Hippocampal formation (tissue), 2 donors: Measurements from ENCODE around the gene TRAK1.
A peak's percentile ranks its signal among the peaks of the same experiment; 100 is the strongest.
"Not testable (repeated sequence)": the region's sequence is repeated elsewhere in the genome, so short reads cannot be mapped to it uniquely, and the experiment has no call there.

Source experiments
- DNase-seq, 2 donors: peaks; one replicate each; lab custom pipeline; 2025; lab: John Stamatoyannopoulos, UW

Gene TRAK1, protein sequence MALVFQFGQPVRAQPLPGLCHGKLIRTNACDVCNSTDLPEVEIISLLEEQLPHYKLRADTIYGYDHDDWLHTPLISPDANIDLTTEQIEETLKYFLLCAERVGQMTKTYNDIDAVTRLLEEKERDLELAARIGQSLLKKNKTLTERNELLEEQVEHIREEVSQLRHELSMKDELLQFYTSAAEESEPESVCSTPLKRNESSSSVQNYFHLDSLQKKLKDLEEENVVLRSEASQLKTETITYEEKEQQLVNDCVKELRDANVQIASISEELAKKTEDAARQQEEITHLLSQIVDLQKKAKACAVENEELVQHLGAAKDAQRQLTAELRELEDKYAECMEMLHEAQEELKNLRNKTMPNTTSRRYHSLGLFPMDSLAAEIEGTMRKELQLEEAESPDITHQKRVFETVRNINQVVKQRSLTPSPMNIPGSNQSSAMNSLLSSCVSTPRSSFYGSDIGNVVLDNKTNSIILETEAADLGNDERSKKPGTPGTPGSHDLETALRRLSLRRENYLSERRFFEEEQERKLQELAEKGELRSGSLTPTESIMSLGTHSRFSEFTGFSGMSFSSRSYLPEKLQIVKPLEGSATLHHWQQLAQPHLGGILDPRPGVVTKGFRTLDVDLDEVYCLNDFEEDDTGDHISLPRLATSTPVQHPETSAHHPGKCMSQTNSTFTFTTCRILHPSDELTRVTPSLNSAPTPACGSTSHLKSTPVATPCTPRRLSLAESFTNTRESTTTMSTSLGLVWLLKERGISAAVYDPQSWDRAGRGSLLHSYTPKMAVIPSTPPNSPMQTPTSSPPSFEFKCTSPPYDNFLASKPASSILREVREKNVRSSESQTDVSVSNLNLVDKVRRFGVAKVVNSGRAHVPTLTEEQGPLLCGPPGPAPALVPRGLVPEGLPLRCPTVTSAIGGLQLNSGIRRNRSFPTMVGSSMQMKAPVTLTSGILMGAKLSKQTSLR

DNA sequence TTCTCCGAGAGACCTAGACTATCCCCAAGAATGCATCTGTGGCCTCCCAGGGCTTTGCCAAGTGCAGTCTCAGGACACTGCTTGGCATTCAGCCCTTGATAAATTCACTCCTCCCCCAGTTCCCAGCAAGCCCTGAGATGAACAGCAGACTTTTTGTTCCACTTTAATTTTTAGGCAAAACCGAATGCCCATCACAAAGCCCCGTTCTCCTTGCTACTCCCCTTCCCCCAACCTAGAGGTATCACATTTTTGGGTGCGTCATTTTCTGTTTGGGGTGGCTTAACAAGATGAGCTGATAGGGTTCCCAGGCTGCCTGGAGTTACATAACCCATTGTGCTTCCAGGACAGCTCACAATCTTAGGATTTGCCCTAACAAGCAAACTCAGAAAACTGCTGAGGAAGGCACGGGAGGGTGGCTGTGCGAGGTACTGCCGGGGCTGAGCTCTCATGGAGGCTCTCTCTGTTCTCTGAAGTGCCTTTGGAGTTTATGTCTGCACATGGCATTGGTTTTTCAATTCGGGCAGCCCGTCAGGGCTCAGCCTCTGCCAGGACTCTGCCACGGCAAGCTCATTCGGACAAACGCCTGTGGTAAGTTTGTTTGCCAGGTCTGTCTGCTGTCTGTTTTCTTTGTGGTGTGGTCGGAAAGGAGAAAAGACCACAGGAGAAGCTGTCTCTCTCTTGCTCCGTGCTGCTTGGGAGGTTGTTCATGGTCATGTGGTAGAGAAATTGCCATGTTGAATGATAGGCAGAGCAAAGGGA, at the start of gene TRAK1:
Gene TRAK1 (plus strand): TSS at position 385 of the 759 bp plus-strand sequence. CDS start 113 bp downstream, at position 498.
- DNase-seq = peak; percentile 49 to 69

DNA sequence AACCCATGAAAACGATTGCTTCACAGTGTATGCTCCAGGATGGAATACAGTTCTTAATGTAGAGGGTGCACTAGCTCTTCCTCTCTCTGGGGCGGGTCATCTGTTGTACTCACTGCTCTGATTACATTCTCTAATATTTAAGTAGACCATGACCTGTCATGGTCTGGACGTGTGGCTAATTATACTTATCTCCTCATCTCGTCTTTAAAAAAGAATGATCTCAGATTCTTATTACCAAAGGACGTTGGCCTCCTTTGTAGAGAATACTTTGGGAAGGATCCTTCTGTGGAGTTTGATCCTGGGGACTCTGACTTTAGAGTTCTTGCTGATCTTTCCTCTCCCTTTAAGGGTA, 48.4 kb upstream of the TRAK1 start:
- DNase-seq = no peak

DNA sequence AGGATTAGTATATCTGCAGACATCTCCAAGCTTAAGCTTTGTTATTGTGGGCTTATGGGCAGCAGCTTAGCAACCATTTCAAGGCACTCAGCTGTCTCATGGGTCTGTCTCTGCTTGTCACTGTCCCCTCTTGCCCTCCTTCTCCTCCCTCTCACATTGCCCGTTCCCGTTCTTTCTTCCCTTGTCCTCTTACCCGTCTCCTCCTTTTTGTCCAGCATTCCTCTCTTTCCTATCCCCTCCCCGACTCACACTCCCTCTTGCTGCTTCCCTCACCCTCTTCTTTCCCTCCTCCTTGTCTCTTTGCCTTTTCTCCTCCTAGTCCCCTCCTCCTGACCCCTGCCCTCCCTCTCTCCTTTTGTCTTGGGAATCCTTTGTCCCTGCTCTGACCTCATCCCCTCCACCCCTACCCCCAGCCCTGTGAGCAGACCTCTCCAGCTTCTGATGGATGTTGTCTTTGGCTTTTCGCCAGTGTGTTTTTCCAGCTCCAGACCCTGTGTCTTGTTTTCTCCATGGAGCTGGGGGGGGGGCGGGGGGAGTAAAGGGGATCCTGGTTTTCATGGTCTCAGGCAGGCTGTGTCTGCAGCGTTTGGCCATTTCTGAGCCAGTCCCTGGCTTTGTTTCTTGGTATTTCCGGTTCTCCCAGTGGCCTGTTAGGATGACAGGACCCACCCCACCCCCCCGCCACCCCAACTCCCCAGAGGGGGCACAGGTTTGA, 47.9 kb upstream of the TRAK1 start:
- DNase-seq = no peak

DNA sequence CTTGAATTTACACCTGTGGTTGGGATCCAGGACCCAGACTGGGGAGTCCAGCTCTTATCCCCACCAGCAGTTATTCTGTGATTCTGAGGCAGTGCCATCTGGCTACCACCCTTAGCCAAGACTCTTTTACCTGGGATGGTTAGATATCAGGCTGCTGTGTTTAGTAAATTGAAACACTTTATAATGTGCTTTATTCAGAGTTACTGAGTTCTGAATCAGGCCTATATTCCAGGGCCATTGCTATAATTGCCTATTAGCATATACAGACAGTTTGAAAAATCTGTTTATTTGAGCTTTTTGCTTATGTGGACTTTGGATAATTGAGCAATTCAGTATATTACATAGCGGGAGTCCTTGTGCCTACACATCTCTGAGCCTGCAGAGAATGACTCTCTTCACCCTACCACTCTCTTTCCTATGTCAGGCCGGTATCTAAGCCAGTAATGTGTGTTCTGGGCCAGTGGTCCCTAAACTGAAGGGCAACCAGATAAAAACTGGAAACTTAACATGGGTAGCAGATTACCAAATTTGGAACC, 45.4 kb upstream of the TRAK1 start:
- no peak for DNase-seq

DNA sequence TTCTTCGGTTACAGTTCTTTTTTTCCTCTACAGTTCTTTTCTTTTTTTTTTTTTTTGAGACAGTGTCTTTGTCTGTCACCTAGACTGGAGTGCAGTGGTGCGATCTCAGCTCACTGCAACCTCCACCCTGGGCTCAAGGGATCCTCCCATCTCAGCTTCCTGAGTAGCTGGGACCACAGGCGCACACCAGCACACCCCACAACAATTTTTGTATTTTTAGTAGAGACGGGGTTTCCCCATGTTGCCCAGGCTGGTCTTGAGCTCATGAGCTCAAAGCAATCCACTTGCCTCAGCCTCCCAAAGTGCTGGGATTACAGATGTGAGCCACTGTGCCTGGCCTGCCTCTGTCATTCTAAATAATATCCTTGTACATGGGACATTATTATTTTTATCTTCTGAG, 42.6 kb upstream of the TRAK1 start:
- not testable (repeated sequence) for DNase-seq

DNA sequence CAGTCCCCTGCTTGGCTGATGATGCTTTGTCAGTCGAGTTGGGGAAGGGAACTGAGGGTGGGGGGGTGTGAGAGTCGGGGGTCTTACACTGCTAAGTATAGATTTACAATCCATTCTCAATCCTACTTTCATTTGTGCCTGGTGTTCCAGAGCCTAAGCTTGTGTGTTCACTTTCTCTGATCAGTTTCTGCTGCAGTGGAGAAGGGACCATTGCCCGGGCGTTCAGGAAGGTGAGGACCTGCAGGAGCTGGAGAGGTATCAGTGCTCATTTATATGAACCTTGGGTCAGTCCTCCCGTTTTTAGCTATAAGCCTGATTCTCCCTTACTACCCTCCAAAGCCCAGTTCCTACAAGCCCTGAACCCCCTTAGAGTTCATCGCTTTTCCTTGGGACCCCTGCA, 41.0 kb upstream of the TRAK1 start:
- DNase-seq = no peak

DNA sequence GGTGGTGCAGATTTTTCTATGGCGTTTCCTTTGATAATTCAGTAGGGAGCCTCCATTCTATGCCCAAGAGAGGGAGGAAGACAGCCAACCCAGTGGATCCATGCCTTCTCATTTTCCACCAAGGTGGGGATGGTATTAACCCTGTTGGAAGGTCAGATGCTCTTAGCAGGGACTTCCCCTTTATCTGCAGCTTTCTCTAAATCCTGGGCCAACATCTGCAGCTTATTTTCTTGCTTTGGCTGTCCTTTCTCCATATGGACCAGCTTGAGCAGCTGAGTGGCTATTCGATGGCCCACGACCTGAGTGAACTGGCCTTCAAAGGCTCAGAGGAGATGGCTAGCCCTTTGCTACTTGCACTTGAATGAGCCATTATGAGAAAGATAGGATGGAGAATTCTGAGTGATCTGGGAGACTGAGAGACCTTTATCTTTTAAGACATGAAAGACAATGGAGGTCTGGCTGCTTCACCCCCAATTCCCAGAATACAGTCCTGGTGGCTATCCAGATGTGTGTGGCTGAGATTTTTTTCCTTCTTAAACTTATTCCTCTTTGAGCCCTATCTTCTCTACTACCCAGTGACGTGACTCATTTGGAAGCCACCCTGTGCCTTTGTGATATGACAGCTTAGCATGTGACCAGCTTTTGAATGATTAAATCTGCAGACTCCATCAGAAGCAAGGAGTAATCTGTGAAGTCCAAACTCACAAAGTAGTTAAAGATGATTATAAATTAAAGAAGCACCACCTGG, 39.6 kb upstream of the TRAK1 start:
- no peak for DNase-seq

DNA sequence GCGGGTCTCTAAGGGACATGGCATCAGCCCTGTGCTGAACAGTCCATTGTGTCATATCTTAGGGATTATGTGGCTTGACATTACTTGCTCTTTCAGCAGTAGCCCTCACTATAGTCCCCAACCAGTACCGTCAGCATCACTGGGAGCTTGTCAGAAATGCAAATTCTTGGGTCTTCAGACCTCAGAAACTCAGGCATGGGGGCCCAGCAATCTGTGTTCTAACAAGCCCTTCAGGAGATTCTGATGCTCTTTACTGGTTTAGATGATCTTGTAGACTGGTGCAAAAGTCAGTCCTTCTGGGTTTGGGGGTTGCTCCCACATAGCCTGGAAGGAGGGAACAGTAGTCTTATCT, 39.0 kb upstream of the TRAK1 start:
- no peak for DNase-seq

DNA sequence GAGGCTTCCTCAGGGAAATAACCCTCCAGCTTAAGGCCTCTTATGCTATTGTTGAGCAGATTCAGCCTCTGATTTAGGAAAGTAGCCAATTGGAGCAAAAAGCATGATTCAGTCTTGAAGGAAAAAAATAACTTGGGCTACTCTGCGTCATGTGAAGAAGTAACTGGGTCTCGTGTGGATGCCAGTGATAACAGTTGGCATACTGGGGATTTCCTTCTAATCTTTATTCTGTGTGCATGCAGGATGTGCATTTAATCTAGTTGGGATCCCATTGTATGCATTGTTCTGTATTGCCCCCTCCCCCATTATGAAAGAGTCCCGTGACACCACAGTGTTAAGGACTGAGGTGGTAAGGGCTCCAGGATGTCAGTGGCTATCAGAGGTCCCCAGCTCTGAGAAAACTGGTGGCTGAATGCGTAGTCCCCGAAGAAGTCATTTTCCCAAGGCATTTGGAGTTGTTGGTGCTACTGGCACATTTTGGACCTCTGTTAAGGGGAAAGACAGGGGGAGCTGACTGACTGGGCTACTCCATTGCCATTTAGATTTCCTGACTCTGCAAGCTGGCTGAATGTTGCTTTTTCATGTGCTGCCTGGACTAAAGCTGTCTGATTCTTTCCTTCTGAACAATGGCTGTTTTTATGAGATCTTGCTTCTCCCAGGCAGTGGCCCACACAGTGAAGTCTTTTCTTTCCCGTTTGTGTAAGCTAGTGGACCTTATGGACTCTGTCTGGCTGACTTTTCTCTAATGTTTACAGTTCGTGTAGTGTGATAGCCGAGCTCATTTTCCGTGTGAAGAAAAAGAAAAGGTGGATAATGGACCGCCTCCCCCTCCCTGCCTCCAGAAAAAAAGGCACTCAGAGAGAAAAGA, 38.4 kb upstream of the TRAK1 start:
- peak; percentile 64 to 94 for DNase-seq

DNA sequence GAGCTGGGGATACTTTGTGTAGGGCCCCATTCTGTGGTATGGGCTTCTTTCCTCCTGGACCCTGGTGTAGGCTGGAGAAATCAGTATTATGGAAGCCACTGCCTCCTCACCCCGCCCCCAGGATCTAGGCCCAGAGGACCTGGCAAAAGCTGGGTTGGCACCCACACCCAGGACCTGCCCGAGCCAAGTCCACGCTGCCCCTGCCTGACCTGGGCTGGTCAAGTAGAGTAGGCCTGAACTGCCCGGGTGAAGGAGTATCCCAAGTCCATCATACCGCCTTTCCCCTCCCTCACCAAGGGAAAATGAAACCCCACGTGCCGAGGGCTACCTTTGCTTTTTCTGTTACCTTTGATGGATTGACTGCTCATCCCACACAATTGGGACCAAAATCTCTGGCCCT, 37.7 kb upstream of the TRAK1 start:
- DNase-seq = peak in 1 of 2 donors; percentile 31

DNA sequence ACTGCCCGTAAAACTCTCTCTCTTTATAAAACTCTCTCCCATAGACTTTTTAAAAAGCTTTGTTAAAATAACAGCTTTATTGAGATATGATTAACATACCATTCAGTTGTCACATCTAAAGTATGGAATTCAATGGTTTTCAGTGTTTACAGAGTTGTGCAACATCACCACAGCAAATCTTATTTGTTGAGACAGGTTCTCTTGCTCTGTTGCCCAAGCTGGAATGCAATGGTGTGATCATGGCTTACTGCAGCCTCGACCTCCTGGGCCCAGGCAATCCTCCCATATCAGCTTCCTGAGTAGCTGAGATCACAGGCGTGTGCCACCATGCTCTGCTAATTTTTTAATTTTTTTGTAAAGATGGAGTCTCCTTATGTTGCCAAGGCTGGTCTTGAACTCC, 35.9 kb upstream of the TRAK1 start:
- no peak for DNase-seq

DNA sequence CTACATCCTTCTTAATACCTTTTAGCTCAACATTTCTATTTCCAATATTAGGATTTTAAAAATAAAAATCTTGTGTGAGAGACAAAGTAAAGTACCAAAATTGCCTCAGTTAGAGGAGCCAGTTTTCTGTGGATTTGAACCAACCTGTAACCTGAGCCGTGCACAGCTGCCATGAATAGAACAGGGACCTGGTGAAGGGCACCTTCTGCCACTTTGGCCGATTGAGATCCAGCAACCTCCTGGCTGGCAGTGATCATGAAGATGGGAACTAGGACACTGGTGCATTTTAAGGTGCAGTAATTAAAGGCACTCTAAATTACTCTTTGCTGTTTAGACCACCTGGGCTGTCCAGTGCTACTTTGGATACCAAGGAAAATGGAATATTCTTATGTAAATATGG, 34.3 kb upstream of the TRAK1 start:
- no peak for DNase-seq

DNA sequence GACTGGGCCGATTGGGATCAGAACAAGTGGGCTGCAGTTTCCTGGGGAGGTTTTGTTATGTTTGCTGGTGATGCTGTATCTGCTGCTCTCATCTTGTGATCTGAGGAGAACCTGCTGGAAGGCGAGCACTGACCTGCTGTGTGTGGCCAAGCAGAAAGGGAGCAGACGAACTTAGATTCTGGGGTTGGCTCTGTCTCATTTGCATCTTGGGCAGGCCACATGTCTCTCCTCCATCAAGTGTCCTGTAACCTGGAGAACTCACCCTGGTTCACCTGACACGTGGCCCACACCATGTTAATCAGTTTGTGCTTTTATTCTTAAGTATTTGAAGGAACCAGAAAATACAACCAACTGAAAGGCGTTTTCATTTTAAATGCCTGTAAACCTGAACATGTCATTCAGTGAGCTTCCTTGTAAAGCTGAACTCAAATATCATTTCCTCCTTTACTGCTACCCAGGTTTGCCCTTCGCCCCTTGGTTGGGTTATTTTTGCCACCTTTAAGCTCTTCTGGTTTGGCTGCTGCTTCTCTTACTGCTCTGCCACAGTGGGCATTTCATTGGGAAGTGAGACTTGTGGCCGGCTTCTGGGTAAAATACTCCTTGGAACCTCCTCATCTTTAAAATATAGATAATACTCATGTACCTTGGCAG, 33.5 kb upstream of the TRAK1 start:
- no peak for DNase-seq

DNA sequence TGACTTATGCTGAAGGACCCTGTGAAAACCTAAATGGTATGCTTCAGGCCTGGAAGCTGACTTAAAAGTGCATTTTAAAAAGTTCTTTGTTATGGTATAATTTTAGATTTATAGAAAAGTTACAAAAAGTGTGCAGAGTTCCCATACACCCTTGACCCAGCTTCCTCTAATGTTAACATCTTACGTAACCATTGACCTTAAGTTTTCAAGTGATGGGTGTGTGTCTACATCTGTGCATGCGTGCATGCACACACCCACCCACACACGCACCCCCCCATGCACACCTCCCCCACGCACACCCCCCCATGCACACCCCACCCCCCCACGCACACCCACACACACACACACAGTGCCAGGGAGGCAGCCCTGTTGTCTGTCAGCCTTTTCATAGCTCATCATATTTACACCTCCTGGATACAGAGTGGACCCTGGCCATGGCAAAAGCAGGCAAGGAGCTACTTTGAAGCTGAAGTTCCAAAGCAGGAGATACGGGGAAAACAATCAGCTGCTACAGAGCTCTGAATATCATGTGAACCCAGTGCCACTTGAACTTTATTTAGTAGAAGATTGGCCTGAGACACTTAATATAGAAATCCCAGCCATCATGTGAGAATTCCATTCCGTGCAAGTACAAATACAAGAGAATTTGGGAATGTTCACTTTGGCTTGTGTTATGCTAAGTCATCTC, 30.0 kb upstream of the TRAK1 start:
- no peak for DNase-seq

DNA sequence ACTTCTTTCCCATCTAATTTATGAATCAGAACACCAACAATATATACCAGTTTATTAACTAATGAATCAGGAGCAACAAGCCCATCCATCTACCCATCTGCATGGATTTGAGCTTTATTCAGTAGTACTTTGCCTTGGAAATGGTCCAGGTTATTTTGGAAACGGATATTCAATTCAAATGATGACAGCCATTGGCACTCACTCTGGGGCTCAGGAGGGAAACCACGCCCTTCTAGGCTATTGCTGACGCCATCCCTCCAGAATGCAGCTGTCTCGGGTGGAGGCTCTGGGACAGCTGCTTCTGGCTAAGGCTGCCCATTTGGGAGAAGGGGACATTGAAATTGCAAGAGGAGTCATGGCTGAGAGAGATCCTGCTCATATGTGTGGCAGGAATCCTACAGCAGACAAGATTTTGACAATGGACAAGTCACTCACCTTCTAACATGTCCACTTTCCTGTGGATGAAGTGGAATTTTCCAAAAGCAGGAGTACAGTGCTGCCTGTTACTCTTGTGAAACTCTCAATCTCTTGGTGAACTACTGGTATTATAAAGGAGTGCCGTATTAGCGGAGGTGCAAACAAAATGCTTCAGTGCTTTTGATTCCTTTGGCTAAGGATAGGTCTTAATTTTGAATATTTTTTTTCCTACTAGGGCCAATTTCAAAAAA, 29.3 kb upstream of the TRAK1 start:
- no peak for DNase-seq

DNA sequence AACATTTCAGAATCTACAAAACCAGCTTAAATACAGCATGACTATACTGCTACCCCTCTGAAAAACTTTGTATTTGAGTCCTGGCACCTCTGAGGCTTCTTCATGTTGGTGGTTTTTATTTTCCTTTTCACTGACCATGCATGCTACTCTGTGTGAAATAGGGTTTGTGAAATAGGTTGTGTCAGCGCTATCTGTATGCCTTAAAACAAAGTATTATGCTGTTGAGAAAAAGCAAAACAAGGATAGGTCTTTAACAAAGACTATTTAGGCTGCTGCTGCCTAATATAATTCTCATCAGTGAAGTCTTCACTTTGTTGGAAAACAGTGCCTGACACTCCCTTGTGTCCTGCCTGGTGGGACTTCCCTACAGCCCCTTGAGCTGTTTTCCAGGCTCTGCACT, 28.7 kb upstream of the TRAK1 start:
- no peak for DNase-seq

DNA sequence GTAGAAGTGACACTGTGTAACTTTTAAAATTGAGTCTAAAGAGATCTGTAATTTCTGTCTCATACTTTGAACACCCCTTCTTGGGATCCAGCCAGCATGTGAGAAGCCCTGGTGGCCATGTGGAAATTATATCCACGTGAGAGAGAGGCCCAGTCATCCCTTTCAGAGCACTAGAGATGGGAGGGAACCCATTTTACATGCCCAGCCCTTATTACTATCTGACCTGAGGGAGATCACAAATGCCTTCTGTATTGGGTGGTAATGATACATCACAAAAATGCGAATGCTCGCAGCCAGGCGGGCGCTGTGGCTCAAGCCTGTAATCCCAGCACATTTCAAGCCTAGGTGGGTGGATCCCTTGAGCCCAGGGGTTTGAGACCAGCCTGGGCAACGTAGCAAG, 27.3 kb upstream of the TRAK1 start:
- DNase-seq = no peak
